ENCODE data around the gene TNFRSF19. TPM values are rescaled to one million over a fixed set of nuclear protein-coding genes. Genes with fewer than 3 reads are reported as not detected.

TNFRSF19 gene
- total and polyA plus RNA-seq, 2 of the 13 experiments (the other 11 are each of a cell fraction or from before 2014, with no cell fraction given), result 75.3 to 77.7 TPM

DNA sequence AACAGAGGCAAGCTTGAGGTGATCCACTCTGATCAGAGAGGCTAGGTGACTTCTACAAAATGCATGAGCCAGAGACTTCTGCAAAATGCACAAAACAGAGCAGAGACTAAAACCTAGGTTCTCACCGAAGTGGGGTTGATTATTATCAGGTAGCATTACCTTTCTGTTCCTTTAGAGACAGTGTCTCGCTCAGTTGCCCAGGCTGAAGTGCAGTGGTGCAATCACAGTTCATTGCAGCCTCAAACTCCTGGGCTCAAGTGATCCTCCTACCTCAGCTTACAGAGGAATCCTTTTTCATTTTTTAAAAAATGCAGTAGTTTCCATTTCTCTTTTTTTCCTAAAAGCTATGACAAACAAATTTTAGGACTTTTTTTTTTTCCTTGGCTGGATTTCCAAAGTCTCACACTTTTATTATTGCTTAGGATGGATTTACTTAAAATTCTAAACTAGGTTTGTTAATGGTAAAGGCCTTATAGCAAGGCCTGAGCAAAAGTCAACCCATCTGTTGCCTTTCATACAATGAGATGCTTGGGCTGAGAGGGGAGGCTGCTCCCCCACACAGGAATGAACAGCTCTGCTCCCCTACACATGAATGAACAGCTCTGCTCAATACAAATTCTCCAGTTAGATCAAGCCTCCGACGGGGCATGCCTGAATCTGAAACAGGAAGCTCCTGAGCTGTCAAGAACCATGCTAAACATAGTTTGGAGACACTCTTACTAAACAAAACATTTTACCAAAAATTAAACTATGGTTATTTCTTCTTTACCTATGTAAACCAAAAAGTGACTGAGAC lies 18.8 kb upstream of the TNFRSF19 start:
- H3K4me3 ChIP-seq (replicated peaks in 1 of 3; ENCODE audit: insufficient read depth in 1 of 3, low read depth in 2 of 3, low read length in 3 of 3), result no peak overlapping the region
- FAIRE-seq, result no peak
- intact Hi-C loops (cut with micrococcal nuclease; ENCODE audit: unreplicated experiment) (no loop called here), in situ Hi-C loops (cut with HindIII; ENCODE audit: extremely low pct_ligation_motif_present, low pct_unique_long_range_greater_than_20kb) (no loop called here)
- peak overlapping the region; percentile 19; the same call in 1 of the 2 replicates for H3K4me2 ChIP-seq (ENCODE audit: low read depth, low read length)
- no peak overlapping the region for H2AFZ ChIP-seq (ENCODE audit: low read length)
- no peak overlapping the region for H3K27ac ChIP-seq (ENCODE audit: extremely low read length, insufficient read depth, low read length)
- no peak for DNase-seq (ENCODE audit: low spot score)
- TF ChIP-seq ZNF121 (CRISPR knock-in tag; IDR thresholded peaks at IDR 0.05), result peak; percentile 84
- TF ChIP-seq GLI4 (CRISPR knock-in tag; IDR thresholded peaks at IDR 0.05; ENCODE audit: borderline replicate concordance), result no peak
- no peaks in the 10 kb centered on the region for H3K9me3 ChIP-seq (ENCODE audit: low read length)
- no TSS peak for BruUV-seq (replicated peaks)
- POLR2A ChIA-PET, result no interaction called here
- 60% methylated on average over 4 of the region's 4 CpGs for WGBS (ENCODE audit: low lambda C conversion rate)
- no peaks in the 10 kb centered on the region for H3K36me3 ChIP-seq (replicated peaks in 1 of 2; ENCODE audit: control insufficient read depth in 1 of 2, insufficient read depth in 2 of 2, low read length in 2 of 2)
- CTCF ChIA-PET (ENCODE audit: low intra/inter-chr PET ratio, low total read pairs), result no interaction called here
- H3K9ac ChIP-seq (ENCODE audit: insufficient read depth, low read depth, low read length), result no peak overlapping the region
- no peaks in the 10 kb centered on the region for H4K20me1 ChIP-seq (ENCODE audit: insufficient read depth, low read length)
- no peaks in the 10 kb centered on the region for H3K79me2 ChIP-seq (ENCODE audit: insufficient read depth, low read length)
- peaks cover 59% of the 10 kb centered on the region for H3K4me1 ChIP-seq (ENCODE audit: insufficient read depth, low read length)
- H3K27me3 ChIP-seq (ENCODE audit: control insufficient read depth in 1 of 2, insufficient read depth in 2 of 2, low read length in 2 of 2), result no peaks in the 10 kb centered on the region
- no peak; the same call in 2 of the 3 replicates for ATAC-seq

DNA sequence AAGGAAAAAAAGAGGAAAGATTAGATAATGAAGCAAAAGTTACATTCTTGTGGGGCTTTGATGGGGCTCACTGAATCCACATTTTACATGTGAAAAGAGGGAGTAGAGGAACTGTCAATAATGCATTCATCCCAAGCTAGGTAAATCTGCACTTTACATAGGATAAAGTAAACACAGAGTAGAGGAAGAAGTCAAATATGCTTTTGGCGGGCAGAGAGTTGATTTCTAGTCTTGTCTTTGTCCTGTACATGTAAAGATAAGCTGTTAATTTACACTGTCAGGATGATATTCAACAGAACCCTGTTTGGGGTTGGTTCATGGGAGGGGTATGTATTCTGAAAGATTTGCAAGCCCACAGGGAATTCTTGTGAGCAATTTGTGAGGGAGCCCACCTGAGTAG lies 18.0 kb upstream of the TNFRSF19 start:
- H3K9ac ChIP-seq (ENCODE audit: insufficient read depth, low read depth, low read length), result no peak overlapping the region
- ChIA-PET CTCF (ENCODE audit: low intra/inter-chr PET ratio, low total read pairs) (no interaction called here), POLR2A (no interaction called here)
- WGBS (ENCODE audit: low lambda C conversion rate), result 0% methylated on average over 1 of the region's 1 CpG
- no peaks in the 10 kb centered on the region for H3K79me2 ChIP-seq (ENCODE audit: insufficient read depth, low read length)
- H3K27me3 ChIP-seq (ENCODE audit: control insufficient read depth in 1 of 2, insufficient read depth in 2 of 2, low read length in 2 of 2), result no peaks in the 10 kb centered on the region
- in situ Hi-C loops (cut with HindIII; ENCODE audit: extremely low pct_ligation_motif_present, low pct_unique_long_range_greater_than_20kb), result no loop called here
- no peak overlapping the region for H2AFZ ChIP-seq (ENCODE audit: low read length)
- H3K4me3 ChIP-seq (replicated peaks in 1 of 3; ENCODE audit: insufficient read depth in 1 of 3, low read depth in 2 of 3, low read length in 3 of 3), result no peak overlapping the region; a peak in 1 of 6 replicates
- ATAC-seq (peak; percentile 85), FAIRE-seq (peak; percentile 60), DNase-seq (ENCODE audit: low spot score) (peak; percentile 78)
- intact Hi-C loops (cut with micrococcal nuclease; ENCODE audit: unreplicated experiment), result no loop called here
- no TSS peak for BruUV-seq (replicated peaks)
- no peaks in the 10 kb centered on the region for H3K9me3 ChIP-seq (ENCODE audit: low read length)
- H3K27ac ChIP-seq (ENCODE audit: extremely low read length, insufficient read depth, low read length), result no peak overlapping the region
- no peaks in the 10 kb centered on the region for H4K20me1 ChIP-seq (ENCODE audit: insufficient read depth, low read length)
- H3K4me2 ChIP-seq (ENCODE audit: low read depth, low read length), result peak overlapping the region; percentile 19; the same call in 1 of the 2 replicates
- H3K36me3 ChIP-seq (replicated peaks in 1 of 2; ENCODE audit: control insufficient read depth in 1 of 2, insufficient read depth in 2 of 2, low read length in 2 of 2), result no peaks in the 10 kb centered on the region
- H3K4me1 ChIP-seq (ENCODE audit: insufficient read depth, low read length), result peaks cover 64% of the 10 kb centered on the region
- TF ChIP-seq GLI4 (CRISPR knock-in tag; IDR thresholded peaks at IDR 0.05; ENCODE audit: borderline replicate concordance) (no peak), FOXA1 (IDR thresholded peaks at IDR 0.05) (no peak), FOXA1 (CRISPR knock-in tag; IDR thresholded peaks at IDR 0.05) (peak; percentile 86), ZNF7 (CRISPR knock-in tag; IDR thresholded peaks at IDR 0.05) (no peak), SNAI1 (CRISPR knock-in tag; IDR thresholded peaks at IDR 0.05; ENCODE audit: borderline replicate concordance) (no peak), ZBTB20 (CRISPR knock-in tag; IDR thresholded peaks at IDR 0.05; ENCODE audit: borderline replicate concordance, low read depth) (no peak), ARID2 (CRISPR knock-in tag; IDR thresholded peaks at IDR 0.05; ENCODE audit: borderline replicate concordance) (no peak), HMG20A (CRISPR knock-in tag; IDR thresholded peaks at IDR 0.05; ENCODE audit: borderline replicate concordance) (peak; percentile 57; the same call in 1 of the 2 replicates), FOXA3 (CRISPR knock-in tag; IDR thresholded peaks at IDR 0.05) (peak; percentile 82), ZNF891 (CRISPR knock-in tag; IDR thresholded peaks at IDR 0.05) (no peak), ZMYM2 (CRISPR knock-in tag; IDR thresholded peaks at IDR 0.05) (no peak), NFYB (CRISPR knock-in tag; IDR thresholded peaks at IDR 0.05) (no peak), ZNF24 (IDR thresholded peaks at IDR 0.05) (no peak), SAP130 (CRISPR knock-in tag; IDR thresholded peaks at IDR 0.05; ENCODE audit: low read depth) (peak; percentile 59), NRL (CRISPR knock-in tag; IDR thresholded peaks at IDR 0.05; ENCODE audit: borderline replicate concordance) (no peak)
- TF ChIP-seq, protein P1, sequence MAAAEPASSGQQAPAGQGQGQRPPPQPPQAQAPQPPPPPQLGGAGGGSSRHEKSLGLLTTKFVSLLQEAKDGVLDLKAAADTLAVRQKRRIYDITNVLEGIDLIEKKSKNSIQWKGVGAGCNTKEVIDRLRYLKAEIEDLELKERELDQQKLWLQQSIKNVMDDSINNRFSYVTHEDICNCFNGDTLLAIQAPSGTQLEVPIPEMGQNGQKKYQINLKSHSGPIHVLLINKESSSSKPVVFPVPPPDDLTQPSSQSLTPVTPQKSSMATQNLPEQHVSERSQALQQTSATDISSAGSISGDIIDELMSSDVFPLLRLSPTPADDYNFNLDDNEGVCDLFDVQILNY (CRISPR knock-in tag; conservative IDR thresholded peaks at IDR 0.05), result no peak
- TF ChIP-seq, protein P2, sequence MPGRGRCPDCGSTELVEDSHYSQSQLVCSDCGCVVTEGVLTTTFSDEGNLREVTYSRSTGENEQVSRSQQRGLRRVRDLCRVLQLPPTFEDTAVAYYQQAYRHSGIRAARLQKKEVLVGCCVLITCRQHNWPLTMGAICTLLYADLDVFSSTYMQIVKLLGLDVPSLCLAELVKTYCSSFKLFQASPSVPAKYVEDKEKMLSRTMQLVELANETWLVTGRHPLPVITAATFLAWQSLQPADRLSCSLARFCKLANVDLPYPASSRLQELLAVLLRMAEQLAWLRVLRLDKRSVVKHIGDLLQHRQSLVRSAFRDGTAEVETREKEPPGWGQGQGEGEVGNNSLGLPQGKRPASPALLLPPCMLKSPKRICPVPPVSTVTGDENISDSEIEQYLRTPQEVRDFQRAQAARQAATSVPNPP (CRISPR knock-in tag; IDR thresholded peaks at IDR 0.05), result no peak
